ENCODE data around the gene TBC1D2B.
"Not testable (repeated sequence)": the region's sequence is repeated elsewhere in the genome, so short reads cannot be mapped to it uniquely, and the experiment has no call there.

Gene TBC1D2B

GRCh38 chr15:77975332-77976094 is 102.0 kb downstream of the TBC1D2B start:
- no peak for DNase-seq (ENCODE audit: low read depth in 2 of 2)

DNA sequence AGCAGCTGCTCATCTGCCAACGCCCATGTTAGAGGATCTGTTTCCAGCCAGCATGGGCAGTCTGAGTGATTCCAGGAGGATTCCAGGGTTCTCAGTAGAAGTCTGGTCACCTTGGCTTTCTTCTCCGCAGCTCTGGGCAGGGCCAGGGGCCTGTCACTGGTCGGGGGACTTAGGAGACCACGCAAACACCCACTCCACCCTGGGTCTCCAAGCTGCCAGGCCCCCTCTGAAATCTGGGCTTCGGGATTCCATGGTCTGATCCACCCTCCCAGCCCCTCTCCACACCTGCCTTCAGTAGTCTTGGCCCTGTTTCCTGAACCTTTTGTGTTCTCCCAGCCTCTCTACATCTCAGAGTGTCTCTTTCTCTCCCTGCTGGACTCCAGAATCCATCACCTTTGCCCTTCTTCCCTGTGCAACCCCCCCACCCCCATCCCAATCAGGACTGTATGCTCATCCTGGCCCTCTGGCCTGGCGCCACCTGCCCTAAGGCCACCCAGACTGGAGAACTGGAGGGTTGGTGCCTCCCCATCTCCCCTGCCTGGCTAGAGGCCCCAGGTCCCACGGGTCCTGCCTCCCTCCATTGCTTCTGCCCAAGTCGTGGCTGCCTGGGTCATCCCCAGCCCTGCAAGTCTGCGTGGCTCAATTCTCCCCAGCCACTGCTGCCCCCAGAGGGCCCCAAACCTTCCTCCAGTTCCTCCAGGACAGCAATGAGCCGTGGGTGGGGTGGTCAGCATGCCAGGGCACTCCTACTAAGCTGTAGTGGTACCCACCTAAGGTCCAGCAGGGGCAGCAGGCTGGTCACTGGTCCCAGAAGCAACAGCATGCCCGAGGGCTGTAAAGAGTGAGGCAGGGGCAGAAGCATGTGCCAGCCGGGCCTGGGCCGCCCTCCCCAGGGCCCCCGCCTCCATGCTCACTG is 102.8 kb downstream of the TBC1D2B start:
- DNase-seq (ENCODE audit: low read depth in 2 of 2) = no peak

GRCh38 chr15:77974098-77974414 is 103.5 kb downstream of the TBC1D2B start:
- no peak for DNase-seq (ENCODE audit: low read depth in 2 of 2)

DNA sequence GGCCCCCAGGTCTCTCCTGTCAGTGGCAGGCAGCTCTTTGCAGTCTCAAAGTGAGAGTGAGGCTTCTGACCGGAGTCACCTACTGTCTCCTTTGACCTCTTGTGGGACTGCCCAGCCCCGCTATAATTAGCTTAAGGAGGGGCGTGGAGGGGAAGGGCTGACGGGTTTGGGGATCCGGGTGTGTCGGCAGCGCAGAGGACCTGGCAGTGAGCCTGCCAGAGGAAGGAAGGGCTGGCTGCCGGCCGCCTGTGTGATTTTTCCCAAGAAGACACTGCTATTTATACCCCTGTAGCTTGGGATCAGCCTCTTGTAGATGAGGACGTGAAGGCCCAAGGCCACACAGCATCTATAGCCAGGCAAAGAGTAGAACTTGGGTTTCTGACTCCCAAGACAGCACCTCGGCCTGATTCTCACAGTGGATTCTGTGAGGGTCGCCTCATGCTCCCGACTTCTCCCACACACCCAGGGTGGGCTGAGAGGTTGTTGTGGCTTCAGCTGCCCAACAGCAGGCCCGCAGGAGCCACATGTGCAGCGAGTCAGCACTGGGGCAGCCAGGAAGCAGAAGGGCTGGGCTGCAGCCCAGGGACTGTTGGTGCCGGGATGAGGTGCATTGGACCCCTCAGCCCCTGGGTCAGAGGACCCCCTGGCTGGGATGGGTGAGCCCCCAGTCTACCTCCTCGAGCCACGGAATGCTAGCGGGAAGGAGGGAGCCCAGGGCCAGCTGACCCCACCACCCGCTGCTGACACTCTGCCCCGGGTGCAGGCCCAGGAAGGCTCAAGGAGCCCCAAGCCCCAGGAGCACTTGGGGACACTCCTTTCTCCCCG is 104.0 kb downstream of the TBC1D2B start:
- DNase-seq (ENCODE audit: low read depth in 2 of 2) = not testable (repeated sequence)

DNA sequence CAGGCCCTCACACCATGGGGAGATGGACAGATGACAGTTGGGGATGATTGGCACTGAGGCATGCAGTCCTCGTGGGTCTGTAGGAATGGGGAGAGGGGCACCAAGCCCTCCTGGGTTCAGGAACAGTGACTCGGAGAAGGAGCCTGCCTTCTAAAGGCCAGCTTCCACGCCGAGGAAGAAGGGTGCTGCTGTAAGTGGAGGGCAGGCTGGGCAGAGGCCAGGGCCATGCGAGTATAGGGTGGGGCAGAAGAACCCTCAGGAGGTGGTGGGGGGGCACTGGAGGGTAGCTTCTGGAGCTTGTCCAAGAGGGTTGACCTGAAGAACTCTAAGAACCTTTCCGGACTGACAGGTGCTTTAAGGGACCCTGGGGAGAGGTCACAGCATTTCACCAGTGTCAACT is 104.8 kb downstream of the TBC1D2B start:
- DNase-seq (ENCODE audit: low read depth in 2 of 2) = not testable (repeated sequence)

- not testable (repeated sequence) for DNase-seq (ENCODE audit: low read depth in 2 of 2)
Observed at GRCh38 chr15:77971875-77972274, 105.6 kb downstream of the TBC1D2B start.

- DNase-seq (ENCODE audit: low read depth in 2 of 2) = not testable (repeated sequence)
Observed at GRCh38 chr15:77970813-77971360, 106.6 kb downstream of the TBC1D2B start.

GRCh38 chr15:77969055-77969454 is 108.5 kb downstream of the TBC1D2B start:
- no peak for DNase-seq (ENCODE audit: low read depth in 2 of 2)

DNA sequence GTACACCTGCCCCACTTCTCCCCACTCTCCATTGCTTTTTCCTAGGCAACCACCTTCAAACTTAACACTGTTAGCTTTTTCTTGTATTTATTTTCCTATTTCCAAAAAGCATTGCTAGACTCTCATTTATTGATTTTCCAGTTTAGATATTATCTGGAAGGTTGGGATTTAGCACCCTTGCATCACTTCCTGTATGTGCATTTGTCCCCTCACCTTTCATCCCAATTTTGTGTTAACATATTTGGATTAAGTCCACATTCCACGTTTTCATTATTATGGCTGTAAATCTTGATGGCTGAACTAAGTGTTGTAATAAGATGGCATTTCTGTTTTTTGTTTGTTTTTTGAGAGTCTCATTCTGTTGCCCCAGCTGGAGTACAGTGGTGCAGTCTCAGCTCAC is 109.7 kb downstream of the TBC1D2B start:
- DNase-seq (ENCODE audit: low read depth in 2 of 2) = no peak

GRCh38 chr15:77967235-77967615 is 110.3 kb downstream of the TBC1D2B start:
- DNase-seq (ENCODE audit: low read depth in 2 of 2) = not testable (repeated sequence)

DNA sequence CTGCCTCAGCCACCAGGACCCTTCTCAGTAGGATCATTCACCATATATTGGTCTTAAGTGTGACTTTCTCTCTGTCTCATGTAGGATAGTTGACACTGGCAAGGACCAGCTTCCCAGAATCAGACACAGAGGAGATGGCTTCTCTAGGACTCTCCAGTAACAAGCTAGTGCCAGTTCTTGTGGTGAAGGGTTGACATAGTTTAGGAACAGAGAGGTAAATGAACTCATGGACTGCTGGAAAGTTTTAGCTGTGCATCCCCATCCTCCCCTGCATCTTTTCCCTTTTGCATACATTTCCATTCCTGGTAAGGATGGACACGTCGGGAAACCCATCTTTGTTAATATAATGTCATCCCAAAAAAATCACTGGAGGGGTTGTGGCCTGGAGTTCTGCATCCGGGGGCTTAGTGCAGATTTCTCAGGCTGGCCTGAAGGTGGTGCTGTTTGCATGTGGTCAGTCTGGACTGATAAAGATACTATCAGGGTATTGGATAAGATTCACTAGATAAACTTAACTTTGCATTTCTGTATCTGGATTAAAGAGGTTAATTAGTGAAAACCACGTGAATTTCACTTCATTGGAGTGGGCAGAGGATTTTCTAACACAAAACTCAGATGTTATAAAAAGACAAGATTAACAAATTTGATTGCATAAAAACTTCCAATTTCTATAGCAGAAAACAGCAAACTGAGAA is 110.8 kb downstream of the TBC1D2B start:
- DNase-seq (ENCODE audit: low read depth in 2 of 2) = peak in 1 of 2 donors; percentile 42

GRCh38 chr15:77964193-77964592 is 113.3 kb downstream of the TBC1D2B start:
- no peak for DNase-seq (ENCODE audit: low read depth in 2 of 2)

- DNase-seq (ENCODE audit: low read depth in 2 of 2) = peak; percentile 47 to 54
Observed at GRCh38 chr15:77959432-77959879, 118.1 kb downstream of the TBC1D2B start.

GRCh38 chr15:77958716-77959431 is 118.6 kb downstream of the TBC1D2B start:
- DNase-seq (ENCODE audit: low read depth in 2 of 2) = not testable (repeated sequence)

DNA sequence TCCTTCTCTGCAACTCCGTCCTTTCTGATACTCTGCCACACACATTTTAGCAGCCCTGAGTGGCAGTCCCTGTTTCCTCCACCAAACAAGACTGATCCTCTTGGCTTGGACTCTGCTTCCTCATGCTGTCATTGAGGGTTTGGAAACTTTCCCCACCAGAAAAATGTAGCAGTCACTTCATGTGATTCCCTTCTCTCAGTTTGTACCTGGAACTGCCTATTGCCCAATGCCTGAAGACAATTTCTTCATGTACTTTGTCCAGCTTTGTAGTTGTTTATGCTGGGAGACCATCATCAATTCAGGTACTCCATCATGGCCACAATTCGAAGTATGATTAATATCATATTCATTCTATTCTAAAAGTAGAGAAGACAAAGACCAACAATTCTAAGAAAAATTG is 119.5 kb downstream of the TBC1D2B start:
- not testable (repeated sequence) for DNase-seq (ENCODE audit: low read depth in 2 of 2)

GRCh38 chr15:77953926-77954325 is 123.6 kb downstream of the TBC1D2B start:
- not testable (repeated sequence) for DNase-seq (ENCODE audit: low read depth in 2 of 2)

- DNase-seq (ENCODE audit: low read depth in 2 of 2) = not testable (repeated sequence)
Observed at GRCh38 chr15:77952928-77953446, 124.5 kb downstream of the TBC1D2B start.

DNA sequence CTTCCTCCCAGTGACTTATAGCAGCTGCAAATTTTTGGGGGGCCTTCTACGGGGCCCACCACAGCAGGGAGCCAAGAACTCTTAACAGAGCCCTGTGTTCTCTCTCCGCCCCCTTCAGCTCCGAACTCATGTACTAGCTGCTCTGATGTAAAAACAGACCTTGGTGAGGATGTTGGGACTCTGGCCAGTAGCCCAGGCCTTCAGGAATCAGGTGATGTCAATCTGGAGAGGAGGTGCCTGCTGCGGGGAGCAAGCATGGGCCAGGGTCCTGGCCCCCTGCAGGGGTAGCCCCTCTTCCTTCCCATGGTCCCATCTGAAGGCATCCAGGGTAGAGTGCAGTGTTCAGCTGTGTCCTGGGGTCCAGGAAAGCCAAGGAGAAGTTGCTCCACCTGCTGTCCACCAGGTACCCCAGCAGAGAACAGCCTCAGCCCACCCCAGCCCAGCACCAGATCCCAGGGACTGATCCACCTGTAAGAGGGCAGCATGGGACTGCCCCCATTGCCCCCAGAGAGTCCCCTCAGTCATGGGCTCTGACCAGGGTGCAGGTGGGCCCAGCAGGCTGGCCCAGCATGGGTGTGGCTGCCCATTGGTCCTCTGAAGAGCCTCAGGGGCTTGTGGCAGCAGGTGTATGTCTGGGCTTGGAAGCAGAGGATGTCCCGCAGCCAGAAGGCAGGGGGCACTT is 126.3 kb downstream of the TBC1D2B start:
- not testable (repeated sequence) for DNase-seq (ENCODE audit: low read depth in 2 of 2)

DNA sequence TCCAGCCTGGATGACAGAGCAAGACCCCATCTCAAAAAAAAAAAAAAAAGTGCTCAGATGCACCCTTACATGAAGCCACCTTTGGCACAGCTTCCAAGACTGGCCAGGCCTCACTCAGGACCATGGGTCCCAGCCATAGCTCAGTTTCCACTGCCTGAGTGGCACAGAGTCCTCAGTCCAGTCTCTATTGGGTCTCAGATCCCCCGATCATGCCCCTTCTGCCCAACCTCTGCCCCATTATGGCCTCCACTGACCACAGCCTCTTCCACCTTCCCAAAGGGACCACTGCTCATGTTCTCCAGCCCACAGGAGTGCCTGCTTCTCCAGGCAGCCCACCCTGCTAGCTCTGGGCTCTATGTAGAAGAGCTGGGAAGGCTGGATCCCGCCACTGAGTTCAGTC is 127.0 kb downstream of the TBC1D2B start:
- not testable (repeated sequence) for DNase-seq (ENCODE audit: low read depth in 2 of 2)
